ENCODE results near the gene MITF. TPM values are rescaled to one million over a fixed set of nuclear protein-coding genes. Genes with fewer than 3 reads are reported as not detected.
A peak's percentile ranks its signal among the peaks of the same experiment; 100 is the strongest.

Gene MITF
- total RNA-seq, 3 donors from 2014 or later = 3.2 to 56.1 (median 5.5) TPM

DNA sequence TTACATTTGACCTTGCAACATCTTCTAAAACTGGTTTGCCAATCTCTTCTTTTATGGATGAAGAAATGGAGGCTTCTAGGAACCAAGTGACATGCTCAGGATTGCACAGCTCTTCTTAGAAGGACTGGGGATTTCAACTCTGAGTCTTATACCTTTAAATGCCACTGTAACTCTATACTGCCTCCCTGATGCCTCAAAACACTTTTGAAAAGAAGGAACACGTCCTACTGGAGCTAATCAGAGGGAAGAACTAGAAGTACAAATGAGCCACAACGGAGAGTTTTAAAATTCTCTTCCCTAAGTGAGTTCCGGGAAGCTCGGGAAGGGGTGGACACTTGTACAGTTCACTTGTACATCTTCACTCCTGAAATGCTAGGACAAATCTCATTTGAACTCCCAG, 949 bp upstream of the MITF start:
- ATAC-seq (no peak), DNase-seq (no peak)
- no peaks in the 10 kb centered on the region for H3K36me3 ChIP-seq (ENCODE audit: low read depth)
- TF ChIP-seq, protein P1, sequence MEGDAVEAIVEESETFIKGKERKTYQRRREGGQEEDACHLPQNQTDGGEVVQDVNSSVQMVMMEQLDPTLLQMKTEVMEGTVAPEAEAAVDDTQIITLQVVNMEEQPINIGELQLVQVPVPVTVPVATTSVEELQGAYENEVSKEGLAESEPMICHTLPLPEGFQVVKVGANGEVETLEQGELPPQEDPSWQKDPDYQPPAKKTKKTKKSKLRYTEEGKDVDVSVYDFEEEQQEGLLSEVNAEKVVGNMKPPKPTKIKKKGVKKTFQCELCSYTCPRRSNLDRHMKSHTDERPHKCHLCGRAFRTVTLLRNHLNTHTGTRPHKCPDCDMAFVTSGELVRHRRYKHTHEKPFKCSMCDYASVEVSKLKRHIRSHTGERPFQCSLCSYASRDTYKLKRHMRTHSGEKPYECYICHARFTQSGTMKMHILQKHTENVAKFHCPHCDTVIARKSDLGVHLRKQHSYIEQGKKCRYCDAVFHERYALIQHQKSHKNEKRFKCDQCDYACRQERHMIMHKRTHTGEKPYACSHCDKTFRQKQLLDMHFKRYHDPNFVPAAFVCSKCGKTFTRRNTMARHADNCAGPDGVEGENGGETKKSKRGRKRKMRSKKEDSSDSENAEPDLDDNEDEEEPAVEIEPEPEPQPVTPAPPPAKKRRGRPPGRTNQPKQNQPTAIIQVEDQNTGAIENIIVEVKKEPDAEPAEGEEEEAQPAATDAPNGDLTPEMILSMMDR (IDR thresholded peaks at IDR 0.05) = no peak
- intact Hi-C loops (cut with DNase I, micrococcal nuclease) = no loop called here
- no peaks in the 10 kb centered on the region for H3K9me3 ChIP-seq
- H3K4me1 ChIP-seq (ENCODE audit: low read depth) = no peaks in the 10 kb centered on the region
- no peak overlapping the region for H3K4me3 ChIP-seq

DNA sequence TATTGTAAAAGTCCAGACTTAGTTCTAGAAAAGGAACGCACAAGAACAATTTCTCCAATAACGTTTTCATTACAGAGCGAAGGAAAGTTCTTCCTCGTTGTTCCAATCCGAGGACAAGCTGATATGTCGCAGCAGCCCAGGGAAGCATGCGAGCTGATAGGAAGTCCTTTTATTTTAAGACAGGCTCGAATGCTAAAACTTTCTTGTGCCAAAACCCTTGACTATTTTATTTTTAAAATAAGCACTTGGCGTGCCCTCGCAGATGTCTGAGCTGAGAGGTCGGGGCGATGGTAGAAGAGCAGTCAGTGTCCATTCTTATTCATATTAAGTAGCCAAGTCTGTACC, 433 bp upstream of the MITF start:
- no peaks in the 10 kb centered on the region for H3K9me3 ChIP-seq
- H3K36me3 ChIP-seq (ENCODE audit: low read depth) = no peaks in the 10 kb centered on the region
- ATAC-seq = no peak
- DNase-seq = no peak
- TF ChIP-seq, protein P1 (IDR thresholded peaks at IDR 0.05) = no peak
- intact Hi-C loops (cut with DNase I, micrococcal nuclease) = no loop called here
- H3K4me1 ChIP-seq (ENCODE audit: low read depth) = no peaks in the 10 kb centered on the region
- no peak overlapping the region for H3K4me3 ChIP-seq

DNA sequence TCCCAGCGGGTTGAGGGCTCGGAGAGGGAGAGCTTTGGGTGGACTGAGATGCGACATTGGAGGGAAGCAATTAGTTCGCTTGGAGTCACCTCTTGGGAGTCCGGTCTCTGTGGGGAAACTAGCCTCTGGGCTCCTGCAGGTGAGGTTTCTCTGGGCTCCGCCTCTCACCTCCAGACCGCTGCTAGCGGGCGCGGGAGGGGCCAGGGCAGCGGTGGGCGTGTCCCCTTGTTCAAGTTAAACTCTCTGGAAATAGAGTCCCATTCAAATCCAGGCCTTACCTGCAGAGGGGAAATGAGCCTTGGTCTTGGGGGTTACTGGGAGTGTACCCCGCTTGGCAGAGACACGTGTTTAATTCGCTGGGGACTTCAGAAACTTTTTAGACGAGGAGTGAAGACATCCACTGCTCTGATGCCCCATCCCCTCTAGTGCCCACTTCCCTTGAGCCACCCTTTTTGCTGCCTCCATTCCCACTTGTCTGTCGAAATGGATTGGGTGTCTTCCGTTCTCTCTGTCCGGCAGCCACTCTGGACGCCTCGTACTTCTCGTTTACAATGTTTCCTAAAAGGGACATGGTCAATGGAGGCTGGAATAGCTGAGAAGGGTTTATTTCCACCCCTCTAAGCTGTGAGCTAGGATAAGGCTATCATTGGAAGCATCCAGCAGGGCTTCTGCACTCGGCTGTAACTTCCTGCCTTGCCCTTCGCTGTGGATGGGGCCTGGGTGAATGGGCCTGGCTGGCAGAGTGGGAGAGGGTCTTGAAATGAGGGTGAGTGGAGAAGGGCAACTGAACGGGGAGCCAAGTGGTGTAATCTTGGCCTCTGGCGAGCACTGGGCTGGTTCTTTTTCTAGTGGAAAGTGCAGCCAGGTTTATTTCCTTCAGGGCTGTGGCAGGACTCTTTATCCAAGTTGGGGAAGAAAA, 1.1 kb downstream of the MITF start:
- no peaks in the 10 kb centered on the region for H3K9me3 ChIP-seq
- H3K36me3 ChIP-seq (ENCODE audit: low read depth) = no peaks in the 10 kb centered on the region
- H3K4me1 ChIP-seq (ENCODE audit: low read depth) = no peaks in the 10 kb centered on the region
- peak overlapping the region; percentile 60 for H3K4me3 ChIP-seq
- intact Hi-C loops (cut with DNase I, micrococcal nuclease) = no loop called here
- ATAC-seq (peak; percentile 63), DNase-seq (peak; percentile 66 to 73 (median 67))
- TF ChIP-seq, protein P1 (IDR thresholded peaks at IDR 0.05) = no peak

DNA sequence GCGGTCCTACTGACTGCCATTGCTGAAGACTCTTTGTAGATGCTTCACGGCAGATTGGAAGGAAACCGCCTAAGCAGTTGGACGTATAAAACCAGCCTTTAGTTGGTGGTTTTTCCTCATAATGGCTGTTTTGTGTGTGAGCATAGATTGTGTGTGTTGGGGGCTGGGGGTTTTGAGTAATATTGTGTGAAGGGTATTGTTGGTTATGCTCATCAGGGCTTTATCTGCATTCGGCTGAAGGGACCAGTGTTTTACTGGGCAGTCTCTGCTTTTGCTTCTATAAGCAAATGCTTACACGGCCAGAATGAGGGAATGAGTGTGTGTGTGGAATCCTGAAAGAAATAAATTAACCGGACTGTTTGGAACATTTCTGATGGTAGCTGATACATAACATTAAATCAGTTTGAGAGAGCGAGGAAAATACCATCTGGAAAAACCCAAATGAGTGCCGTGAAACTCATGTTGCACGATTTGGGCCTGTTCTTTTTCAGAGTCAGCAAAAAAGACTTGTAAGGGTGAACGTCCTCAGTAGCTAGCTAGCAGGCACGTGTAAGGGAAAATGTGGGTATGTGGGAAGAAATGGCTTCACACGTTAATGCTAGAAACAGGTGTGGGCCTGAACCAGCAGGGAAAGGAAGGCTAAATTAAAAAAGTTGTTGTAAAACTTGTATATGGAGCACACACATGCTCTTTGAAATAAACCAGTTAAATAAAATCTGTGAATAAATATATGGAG, 1.9 kb downstream of the MITF start:
- intact Hi-C loops (cut with DNase I, micrococcal nuclease) = no loop called here
- DNase-seq = no peak
- H3K4me3 ChIP-seq = no peak overlapping the region
- TF ChIP-seq, protein P1 (IDR thresholded peaks at IDR 0.05) = no peak
- H3K9me3 ChIP-seq = no peaks in the 10 kb centered on the region
- no peaks in the 10 kb centered on the region for H3K4me1 ChIP-seq (ENCODE audit: low read depth)
- H3K36me3 ChIP-seq (ENCODE audit: low read depth) = no peaks in the 10 kb centered on the region
- no peak for ATAC-seq

DNA sequence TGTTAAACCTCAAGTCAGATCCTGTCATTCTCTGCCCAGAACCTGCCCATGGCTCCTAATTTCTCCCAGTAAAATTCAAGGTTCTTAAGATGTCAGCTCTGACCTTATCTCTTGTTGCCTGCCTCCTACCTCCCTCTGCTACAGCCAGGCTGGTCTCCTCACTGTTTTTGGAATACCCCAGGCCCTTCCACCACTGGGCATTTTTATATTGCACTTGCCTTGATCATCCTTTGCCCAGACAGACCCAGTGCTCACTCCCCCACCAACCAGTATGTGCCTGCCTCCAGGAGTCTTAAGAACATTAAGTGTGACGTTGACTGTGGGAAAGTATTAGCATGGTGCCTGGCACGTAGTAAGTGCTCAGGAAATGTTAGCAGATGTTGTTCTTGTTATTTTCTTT, 3.1 kb downstream of the MITF start:
- Histone ChIP-seq H3K4me1 (ENCODE audit: low read depth) (no peaks in the 10 kb centered on the region), H3K4me3 (no peak overlapping the region), H3K9me3 (no peaks in the 10 kb centered on the region), H3K36me3 (ENCODE audit: low read depth) (no peaks in the 10 kb centered on the region)
- DNase-seq = no peak
- intact Hi-C loops (cut with DNase I, micrococcal nuclease) = no loop called here
- no peak for ATAC-seq
- TF ChIP-seq, protein P1 (IDR thresholded peaks at IDR 0.05) = no peak
